Chondrocyte (in vitro differentiated cells): ENCODE measurements around the gene PSMG2. TPM values are rescaled to one million over a fixed set of nuclear protein-coding genes. Genes with fewer than 3 reads are reported as not detected.

ENCODE experiments used
- DNase-seq: peaks from one replicate; pipeline ENCODE4 v3.0.0; 2021; ENCODE audit warnings: mixed read lengths, low spot score
- H3K27ac Mint-ChIP-seq: one replicate; pipeline ENCODE4 v1.8.0; 2021; ENCODE audit warnings: mild to moderate bottlenecking, moderate library complexity, mixed read lengths; ENCODE audit not compliant: unreplicated experiment
- H3K27me3 Mint-ChIP-seq: 2 replicates; pipeline ENCODE4 v1.8.0; 2021; ENCODE audit warnings: low read depth, mixed read lengths
- H3K36me3 Mint-ChIP-seq: 2 replicates; pipeline ENCODE4 v1.8.0; 2021; ENCODE audit warnings: low read depth, mixed read lengths
- H3K4me1 Mint-ChIP-seq: 2 replicates; pipeline ENCODE4 v1.8.0; 2021; ENCODE audit warnings: low read depth, mild to moderate bottlenecking, mixed read lengths
- H3K4me3 Mint-ChIP-seq: one replicate; pipeline ENCODE4 v1.8.0; 2021; ENCODE audit warnings: mild to moderate bottlenecking, moderate library complexity, mixed read lengths; ENCODE audit not compliant: unreplicated experiment
- H3K9me3 Mint-ChIP-seq: 2 replicates; pipeline ENCODE4 v1.8.0; 2021; ENCODE audit warnings: low read depth, mixed read lengths
- CTCF ChIP-seq: fragments of 200-600 bp; sonication (generic); IDR thresholded peaks from 2 replicates; pipeline ENCODE4 v1.5.0; 2021; ENCODE audit warnings: antibody characterized with exemption, mild to moderate bottlenecking, moderate library complexity
- total RNA-seq: library from RNA; stranded (reverse); gene quantifications from 3 replicates; pipeline ENCODE4 v1.2.1, GENCODE V29; 2021

PSMG2 gene
- total RNA-seq, 1 donor from 2014 or later, result 44.4 TPM

- H3K27ac Mint-ChIP-seq, result no peak overlapping the region
- no peak overlapping the region for H3K4me3 Mint-ChIP-seq
- no peaks in the 10 kb centered on the region for H3K27me3 Mint-ChIP-seq
- no peak for DNase-seq
- TF ChIP-seq CTCF, result no peak
- no peaks in the 10 kb centered on the region for H3K9me3 Mint-ChIP-seq
- H3K4me1 Mint-ChIP-seq, result peaks cover 26% of the 10 kb centered on the region
- H3K36me3 Mint-ChIP-seq, result no peaks in the 10 kb centered on the region
These were observed 45.8 kb downstream of the PSMG2 start for GRCh38 chr18:12748671-12749070.

GRCh38 chr18:12749121-12749520, 46.3 kb downstream of the PSMG2 start:
- no peak for TF ChIP-seq CTCF
- Mint-ChIP-seq H3K27me3 (no peaks in the 10 kb centered on the region), H3K9me3 (no peaks in the 10 kb centered on the region), H3K27ac (peak overlapping the region; percentile 86), H3K4me3 (no peak overlapping the region), H3K4me1 (peaks cover 26% of the 10 kb centered on the region), H3K36me3 (no peaks in the 10 kb centered on the region)
- DNase-seq, result no peak

DNA sequence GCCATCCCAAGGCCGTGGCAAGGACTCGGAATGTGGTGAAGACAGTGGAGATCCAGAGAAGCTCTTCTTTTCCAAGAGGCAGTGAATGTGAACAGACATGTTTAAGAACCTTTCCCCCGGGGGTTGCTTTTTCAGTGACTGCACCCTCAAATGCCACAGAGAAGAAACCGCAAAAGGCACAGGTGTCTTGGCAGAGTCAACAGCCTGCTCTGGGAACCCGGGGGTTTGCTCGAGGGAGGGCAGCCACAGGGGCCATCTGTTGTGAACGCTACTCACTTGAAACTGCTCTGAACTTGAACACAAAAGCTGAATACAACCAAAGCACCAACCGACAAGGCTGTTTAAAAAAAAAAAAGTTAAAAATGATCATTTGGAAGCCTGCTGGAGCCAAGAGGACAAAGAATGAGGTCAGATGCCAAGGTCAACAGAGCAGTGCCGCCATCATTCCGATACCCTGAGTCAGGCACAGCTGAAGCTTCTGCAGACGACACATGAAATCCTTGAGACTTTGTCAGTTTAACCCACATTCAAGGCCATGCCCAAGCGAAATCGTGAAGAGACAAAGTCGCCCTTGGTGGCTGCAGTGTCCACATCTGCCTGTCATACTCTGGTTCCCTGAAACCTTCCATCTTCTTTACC, 47.4 kb downstream of the PSMG2 start:
- peak overlapping the region; percentile 15 for H3K27ac Mint-ChIP-seq
- H3K9me3 Mint-ChIP-seq, result no peaks in the 10 kb centered on the region
- H3K36me3 Mint-ChIP-seq, result no peaks in the 10 kb centered on the region
- no peak overlapping the region for H3K4me3 Mint-ChIP-seq
- DNase-seq, result no peak
- no peak for TF ChIP-seq CTCF
- peaks cover 26% of the 10 kb centered on the region for H3K4me1 Mint-ChIP-seq
- no peaks in the 10 kb centered on the region for H3K27me3 Mint-ChIP-seq

GRCh38 chr18:12750715-12751502, 48.1 kb downstream of the PSMG2 start:
- Mint-ChIP-seq H3K27me3 (no peaks in the 10 kb centered on the region), H3K4me3 (no peak overlapping the region), H3K27ac (no peak overlapping the region), H3K4me1 (peaks cover 26% of the 10 kb centered on the region), H3K36me3 (no peaks in the 10 kb centered on the region), H3K9me3 (no peaks in the 10 kb centered on the region)
- no peak for TF ChIP-seq CTCF
- no peak for DNase-seq

- peaks cover 26% of the 10 kb centered on the region for H3K4me1 Mint-ChIP-seq
- no peak for TF ChIP-seq CTCF
- DNase-seq, result no peak
- H3K4me3 Mint-ChIP-seq, result no peak overlapping the region
- no peak overlapping the region for H3K27ac Mint-ChIP-seq
- no peaks in the 10 kb centered on the region for H3K27me3 Mint-ChIP-seq
- no peaks in the 10 kb centered on the region for H3K9me3 Mint-ChIP-seq
- H3K36me3 Mint-ChIP-seq, result no peaks in the 10 kb centered on the region
These were observed 48.7 kb downstream of the PSMG2 start for GRCh38 chr18:12751503-12751884.
